GM19395 (cell line): ENCODE data around the gene GPC6.

Experiments used
- ATAC-seq: cut with Tn5 transposase; IDR thresholded peaks from one replicate; pipeline ENCODE4 v1.9.1; 2021; ENCODE audit warnings: mild to moderate bottlenecking, moderate library complexity; ENCODE audit not compliant: unreplicated experiment

The GPC6 gene

GRCh38 chr13:93767917-93768409, 541.4 kb downstream of the GPC6 start:
- ATAC-seq: no peak

GRCh38 chr13:93769101-93769500, 542.5 kb downstream of the GPC6 start:
- ATAC-seq: no peak

DNA sequence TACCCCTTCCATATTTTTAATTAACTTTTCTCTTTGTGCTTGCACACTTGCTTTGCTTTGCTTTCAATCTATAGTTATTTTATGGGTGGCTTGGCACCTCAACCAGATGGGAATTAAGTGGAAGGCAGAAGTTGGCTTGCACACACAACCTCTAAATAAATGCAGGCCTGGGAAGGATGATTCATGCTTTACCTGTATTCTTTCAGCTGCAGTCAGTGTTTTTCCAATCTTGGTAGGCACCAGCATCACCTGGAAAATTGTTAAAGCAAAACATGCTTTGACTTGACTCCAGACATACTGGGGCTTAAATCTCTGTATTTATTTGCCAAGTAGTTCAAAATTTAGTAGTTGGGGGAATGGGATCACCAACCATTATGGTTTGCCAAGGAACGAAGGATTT, 543.0 kb downstream of the GPC6 start:
- ATAC-seq: no peak

GRCh38 chr13:93771227-93771626, 544.6 kb downstream of the GPC6 start:
- no peak for ATAC-seq

- no peak for ATAC-seq
Observed at GRCh38 chr13:93771782-93772181, 545.2 kb downstream of the GPC6 start.

DNA sequence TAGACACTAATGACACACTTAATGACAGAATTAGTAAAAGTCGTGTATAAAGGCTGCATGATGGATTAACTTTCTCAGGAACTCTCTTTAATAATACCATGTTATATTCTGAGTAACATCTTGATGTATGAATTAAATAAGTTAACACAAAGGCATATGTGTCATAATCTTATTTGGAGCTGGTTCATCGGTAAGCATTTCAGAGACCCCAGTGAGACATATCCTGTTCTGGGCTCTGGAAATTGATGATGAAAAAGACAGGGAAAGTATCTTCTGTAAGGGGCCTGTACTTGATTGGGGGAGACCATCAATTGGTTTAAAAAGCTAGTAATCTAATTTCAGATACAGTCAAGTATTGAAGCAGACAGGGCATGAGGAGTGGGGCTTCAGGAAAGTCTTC, 547.9 kb downstream of the GPC6 start:
- ATAC-seq: no peak

DNA sequence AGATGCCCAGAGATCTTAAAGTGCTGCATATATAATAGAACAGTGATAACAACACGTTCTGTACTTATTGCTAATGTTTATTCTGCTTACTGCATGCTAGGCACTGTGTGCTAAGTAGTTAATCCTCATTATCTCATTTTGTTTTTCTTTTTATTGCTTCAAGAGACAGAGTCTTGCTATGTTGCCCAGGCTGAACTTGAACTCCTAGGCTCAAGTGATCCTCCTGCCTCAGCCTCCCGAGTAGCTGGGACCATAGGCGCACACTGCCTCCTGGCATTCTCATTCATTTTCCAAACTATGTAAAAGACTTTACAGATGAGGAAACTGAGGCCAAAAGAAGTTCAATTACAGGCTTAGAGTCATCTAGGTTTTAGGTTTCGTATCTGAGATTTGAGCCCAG, 548.4 kb downstream of the GPC6 start:
- no peak for ATAC-seq

GRCh38 chr13:93775507-93776108, 549.0 kb downstream of the GPC6 start:
- no peak for ATAC-seq

DNA sequence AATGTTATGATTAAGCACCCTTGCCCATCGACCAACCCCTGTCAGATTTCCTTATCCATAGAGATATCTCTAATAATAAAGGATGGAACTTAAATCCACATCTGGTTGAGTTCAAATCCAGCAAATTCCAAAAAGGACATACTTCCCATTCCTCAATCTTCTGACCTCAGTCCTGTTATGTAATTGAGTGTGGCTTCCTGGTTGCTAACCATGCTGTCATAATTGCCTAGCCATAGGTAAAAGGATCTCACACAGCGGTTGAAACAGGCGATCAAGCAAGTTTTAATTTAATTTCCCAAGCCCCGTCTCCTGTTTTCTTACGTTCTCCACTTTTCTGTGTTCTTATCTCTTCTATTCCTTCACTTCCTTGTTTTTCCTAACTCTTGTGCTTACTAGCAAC, 550.3 kb downstream of the GPC6 start:
- ATAC-seq: no peak

- ATAC-seq: no peak
Observed at GRCh38 chr13:93777504-93777903, 550.9 kb downstream of the GPC6 start.

- no peak for ATAC-seq
Observed at GRCh38 chr13:93778548-93778947, 551.9 kb downstream of the GPC6 start.

- no peak for ATAC-seq
Observed at GRCh38 chr13:93784191-93784590, 557.6 kb downstream of the GPC6 start.

GRCh38 chr13:93786846-93787489, 560.4 kb downstream of the GPC6 start:
- ATAC-seq: no peak

- ATAC-seq: no peak
Observed at GRCh38 chr13:93788456-93788855, 561.8 kb downstream of the GPC6 start.

- ATAC-seq: no peak
Observed at GRCh38 chr13:93789058-93789457, 562.5 kb downstream of the GPC6 start.

- ATAC-seq: peak; percentile 90
Observed at GRCh38 chr13:93794197-93794885, 567.7 kb downstream of the GPC6 start.

DNA sequence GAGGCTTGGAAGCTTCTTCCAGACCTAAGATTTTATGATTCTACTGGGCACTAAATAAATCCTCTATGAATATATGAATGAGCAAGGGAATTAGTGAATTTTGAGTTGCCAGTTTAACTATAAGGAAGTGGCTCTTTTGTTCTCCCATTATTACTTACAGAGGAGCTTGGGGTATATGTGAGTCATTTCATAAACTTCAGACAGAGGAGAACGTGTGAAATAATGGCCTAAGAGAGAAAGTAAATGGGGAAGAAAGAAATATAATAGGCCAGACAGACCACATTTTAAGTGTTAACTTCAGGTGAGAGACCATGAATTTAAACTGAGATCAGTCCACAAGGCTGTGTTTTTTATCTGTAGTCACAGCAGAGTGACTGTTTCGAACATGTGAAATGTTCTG, 570.9 kb downstream of the GPC6 start:
- ATAC-seq: peak; percentile 68

- no peak for ATAC-seq
Observed at GRCh38 chr13:93800342-93800741, 573.7 kb downstream of the GPC6 start.

GRCh38 chr13:93805736-93806135, 579.1 kb downstream of the GPC6 start:
- no peak for ATAC-seq

DNA sequence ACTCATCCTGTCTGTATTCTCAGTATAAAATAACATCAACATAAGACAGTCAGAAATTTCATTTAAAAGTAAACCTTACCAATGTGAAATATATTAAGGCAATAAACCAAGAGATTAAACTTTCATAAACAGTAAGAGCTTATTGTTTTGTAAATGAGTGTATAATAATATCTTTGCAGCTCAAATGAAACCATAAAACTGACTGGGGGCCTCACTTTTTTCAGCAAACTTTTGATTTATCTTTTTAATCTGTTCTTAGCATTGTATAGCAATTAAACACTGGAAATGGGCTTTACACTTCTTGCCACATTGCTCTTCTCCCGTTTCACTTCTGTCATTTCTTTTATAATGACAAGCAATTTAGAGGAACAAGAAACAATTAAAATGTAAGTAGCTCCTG, 580.3 kb downstream of the GPC6 start:
- ATAC-seq: no peak

DNA sequence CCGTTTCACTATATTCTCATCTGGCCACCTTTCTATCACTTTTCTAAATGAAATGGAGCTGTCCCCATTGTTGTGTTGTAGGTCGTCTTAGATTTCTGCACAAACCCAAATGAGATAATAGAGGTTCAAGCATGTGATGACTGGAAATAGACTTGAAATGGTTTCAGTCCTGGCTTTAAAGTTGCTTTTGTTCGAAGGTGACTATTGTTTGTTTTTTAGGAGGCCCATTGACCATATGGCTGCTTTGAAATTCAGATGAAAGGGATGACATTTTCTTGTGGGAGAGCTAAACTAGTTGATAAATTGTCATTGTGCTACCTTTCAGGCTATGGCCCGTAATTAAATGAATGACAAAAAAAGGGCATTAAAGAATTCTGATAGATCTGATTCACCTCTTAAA, 583.7 kb downstream of the GPC6 start:
- ATAC-seq: no peak

- no peak for ATAC-seq
Observed at GRCh38 chr13:93811071-93811737, 584.6 kb downstream of the GPC6 start.
